Measurements from ENCODE around the gene ZPR1.
A peak's percentile ranks its signal among the peaks of the same experiment; 100 is the strongest.
"Not testable (repeated sequence)": the region's sequence is repeated elsewhere in the genome, so short reads cannot be mapped to it uniquely, and the experiment has no call there.

Gene ZPR1

GRCh38 chr11:116787786-116788486 lies at the start of gene ZPR1:
Gene ZPR1 (minus strand): TSS chr11:116788023. CDS start chr11:116787990, 33 bp downstream.
- peak; percentile 90 for DNase-seq

DNA sequence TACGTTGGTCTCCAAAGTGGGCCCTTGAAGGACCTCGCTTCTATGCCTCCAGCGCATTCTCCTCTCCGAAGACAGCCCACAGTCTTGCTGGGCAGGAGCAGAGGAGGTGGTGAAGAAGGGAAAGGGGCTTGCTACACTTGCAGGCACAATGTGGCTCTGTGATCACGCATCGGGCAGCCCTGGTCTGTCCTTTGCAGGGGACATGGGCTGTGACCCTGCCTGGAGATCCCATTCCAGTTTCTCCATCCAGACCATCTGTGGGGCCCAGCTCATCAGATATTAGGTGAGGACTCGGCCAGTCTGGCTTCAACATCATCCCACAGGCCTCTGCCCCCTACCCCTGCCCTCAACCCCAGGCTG lies 48.8 kb upstream of the ZPR1 start:
- no peak for DNase-seq

DNA sequence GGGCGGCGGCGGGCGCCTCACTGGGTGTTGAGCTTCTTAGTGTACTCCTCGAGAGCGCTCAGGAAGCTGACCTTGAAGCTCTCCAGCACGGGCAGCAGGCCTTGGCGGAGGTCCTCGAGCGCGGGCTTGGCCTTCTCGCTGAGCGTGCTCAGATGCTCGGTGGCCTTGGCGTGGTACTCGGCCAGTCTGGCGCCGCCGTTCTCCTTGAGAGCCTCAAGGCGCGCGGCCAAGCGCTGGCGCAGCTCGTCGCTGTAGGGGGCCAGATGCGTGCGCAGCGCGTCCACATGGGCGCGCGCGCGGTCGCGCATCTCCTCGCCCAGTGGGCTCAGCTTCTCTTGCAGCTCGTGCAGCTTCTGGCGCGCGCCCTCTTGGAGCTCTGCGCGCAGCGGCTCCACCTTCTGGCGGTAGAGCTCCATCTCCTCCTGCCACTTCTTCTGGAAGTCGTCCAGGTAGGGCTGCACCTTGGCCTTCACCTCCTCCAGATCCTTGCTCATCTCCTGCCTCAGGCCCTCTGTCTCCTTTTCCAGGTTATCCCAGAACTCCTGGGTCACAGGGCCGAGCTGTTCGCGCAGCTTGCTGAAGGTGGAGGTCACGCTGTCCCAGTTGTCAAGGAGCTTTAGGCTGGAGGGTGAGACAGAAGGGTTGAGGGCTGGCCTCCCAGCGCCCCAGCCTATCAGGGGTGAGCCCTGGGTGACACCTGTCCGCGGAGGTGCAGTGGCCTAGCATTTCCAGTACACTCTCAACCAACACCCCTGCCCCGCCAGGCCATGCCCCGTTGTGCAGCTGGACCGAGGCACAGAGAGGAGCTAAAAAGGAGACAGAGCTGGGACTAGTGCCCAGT lies 48.2 kb upstream of the ZPR1 start:
- DNase-seq, result peak; percentile 86

GRCh38 chr11:116835042-116835772 lies 47.4 kb upstream of the ZPR1 start:
- DNase-seq, result no peak

DNA sequence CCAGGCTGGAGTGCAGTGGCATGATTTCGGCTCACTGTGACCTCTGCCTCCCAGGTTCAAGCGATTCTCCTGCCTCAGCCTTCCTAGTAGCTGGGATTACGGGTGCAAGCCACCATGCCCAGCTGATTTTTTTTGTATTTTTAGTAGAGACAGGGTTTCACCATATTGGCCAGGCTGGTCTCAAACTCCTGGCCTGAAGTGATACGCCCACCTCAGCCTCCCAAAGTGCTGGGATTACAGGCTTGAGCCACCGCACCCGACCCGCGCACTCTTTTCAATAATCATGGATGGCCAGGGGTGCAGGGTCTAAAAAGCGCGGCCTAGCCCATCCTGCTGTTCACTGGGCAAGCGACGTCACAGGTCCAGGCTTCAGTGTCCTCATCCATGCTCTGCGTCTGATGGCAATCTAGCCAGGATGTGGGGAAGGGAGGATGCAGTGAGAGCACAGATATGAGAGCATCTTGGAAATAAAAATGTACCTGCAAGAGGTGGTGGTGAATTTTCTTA lies 46.8 kb upstream of the ZPR1 start:
- DNase-seq, result not testable (repeated sequence)

DNA sequence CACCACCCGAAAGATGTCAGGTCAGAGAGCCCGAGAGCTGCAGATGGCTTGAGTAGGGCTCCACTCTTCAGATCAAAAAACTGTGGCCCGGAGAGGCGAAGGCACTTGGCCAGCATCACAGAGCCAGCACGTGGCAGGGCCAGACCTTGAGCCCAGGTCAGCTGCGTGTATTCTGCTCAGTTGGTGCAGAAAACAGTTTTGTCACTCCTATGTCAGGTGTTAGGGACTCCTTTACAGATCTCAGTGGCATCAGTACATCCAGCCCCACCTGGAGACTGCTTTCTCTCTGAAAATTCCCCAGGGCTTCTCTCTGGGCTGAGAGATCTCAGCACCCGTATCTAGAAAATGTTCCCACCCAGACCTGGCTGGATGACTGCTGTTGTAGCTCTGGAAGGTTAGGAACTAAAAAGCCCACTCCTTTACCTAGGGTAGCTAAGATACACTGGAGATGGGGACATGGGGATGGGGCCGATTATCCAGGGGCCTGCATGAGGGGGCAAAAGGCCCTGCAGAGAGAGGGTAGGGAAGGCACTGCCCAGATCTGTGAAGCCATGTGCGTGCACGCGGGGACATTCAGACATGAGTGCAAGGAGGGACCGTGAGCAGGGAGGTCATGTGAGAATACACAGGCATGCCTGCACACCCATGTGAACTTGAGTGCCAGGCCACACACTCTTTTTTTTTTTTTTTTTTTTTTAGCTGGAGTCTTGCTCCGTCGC lies 46.2 kb upstream of the ZPR1 start:
- DNase-seq, result no peak

- DNase-seq, result no peak
These were observed 45.6 kb upstream of the ZPR1 start for GRCh38 chr11:116833491-116833815.

- DNase-seq, result no peak
These were observed 44.8 kb upstream of the ZPR1 start for GRCh38 chr11:116832350-116833290.

DNA sequence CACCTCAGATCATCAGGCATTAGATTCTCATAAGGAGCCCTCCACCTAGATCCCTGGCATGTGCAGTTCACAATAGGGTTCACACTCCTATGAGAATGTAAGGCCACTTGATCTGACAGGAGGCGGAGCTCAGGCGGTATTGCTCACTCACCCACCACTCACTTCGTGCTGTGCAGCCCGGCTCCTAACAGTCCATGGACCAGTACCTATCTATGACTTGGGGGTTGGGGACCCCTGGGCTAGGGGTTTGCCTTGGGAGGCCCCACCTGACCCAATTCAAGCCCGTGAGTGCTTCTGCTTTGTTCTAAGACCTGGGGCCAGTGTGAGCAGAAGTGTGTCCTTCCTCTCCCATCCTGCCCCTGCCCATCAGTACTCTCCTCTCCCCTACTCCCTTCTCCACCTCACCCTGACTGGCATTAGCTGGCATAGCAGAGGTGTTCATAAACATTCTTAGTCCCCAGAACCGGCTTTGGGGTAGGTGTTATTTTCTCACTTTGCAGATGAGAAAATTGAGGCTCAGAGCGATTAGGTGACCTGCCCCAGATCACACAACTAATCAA lies 44.0 kb upstream of the ZPR1 start:
- no peak for DNase-seq

DNA sequence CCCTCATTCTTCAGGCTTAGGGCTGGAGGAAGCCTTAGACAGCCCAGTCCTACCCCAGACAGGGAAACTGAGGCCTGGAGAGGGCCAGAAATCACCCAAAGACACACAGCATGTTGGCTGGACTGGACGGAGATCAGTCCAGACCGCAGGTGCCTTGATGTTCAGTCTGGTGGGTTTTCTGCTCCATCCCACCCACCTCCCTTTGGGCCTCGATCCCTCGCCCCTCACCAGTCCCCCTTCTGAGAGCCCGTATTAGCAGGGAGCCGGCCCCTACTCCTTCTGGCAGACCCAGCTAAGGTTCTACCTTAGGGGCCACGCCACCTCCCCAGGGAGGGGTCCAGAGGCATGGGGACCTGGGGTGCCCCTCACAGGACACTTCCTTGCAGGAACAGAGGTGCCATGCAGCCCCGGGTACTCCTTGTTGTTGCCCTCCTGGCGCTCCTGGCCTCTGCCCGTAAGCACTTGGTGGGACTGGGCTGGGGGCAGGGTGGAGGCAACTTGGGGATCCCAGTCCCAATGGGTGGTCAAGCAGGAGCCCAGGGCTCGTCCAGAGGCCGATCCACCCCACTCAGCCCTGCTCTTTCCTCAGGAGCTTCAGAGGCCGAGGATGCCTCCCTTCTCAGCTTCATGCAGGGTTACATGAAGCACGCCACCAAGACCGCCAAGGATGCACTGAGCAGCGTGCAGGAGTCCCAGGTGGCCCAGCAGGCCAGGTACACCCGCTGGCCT lies 42.5 kb upstream of the ZPR1 start:
- DNase-seq, result no peak

DNA sequence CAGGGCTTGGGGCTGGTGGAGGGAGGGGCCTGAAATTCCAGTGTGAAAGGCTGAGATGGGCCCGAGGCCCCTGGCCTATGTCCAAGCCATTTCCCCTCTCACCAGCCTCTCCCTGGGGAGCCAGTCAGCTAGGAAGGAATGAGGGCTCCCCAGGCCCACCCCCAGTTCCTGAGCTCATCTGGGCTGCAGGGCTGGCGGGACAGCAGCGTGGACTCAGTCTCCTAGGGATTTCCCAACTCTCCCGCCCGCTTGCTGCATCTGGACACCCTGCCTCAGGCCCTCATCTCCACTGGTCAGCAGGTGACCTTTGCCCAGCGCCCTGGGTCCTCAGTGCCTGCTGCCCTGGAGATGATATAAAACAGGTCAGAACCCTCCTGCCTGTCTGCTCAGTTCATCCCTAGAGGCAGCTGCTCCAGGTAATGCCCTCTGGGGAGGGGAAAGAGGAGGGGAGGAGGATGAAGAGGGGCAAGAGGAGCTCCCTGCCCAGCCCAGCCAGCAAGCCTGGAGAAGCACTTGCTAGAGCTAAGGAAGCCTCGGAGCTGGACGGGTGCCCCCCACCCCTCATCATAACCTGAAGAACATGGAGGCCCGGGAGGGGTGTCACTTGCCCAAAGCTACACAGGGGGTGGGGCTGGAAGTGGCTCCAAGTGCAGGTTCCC lies 41.8 kb upstream of the ZPR1 start, which contains the start of gene APOC3:
APOC3 (plus strand) TSS at position 383 of the 659 bp plus-strand sequence. CDS start 676 bp downstream, outside the sequence.
- no peak for DNase-seq

DNA sequence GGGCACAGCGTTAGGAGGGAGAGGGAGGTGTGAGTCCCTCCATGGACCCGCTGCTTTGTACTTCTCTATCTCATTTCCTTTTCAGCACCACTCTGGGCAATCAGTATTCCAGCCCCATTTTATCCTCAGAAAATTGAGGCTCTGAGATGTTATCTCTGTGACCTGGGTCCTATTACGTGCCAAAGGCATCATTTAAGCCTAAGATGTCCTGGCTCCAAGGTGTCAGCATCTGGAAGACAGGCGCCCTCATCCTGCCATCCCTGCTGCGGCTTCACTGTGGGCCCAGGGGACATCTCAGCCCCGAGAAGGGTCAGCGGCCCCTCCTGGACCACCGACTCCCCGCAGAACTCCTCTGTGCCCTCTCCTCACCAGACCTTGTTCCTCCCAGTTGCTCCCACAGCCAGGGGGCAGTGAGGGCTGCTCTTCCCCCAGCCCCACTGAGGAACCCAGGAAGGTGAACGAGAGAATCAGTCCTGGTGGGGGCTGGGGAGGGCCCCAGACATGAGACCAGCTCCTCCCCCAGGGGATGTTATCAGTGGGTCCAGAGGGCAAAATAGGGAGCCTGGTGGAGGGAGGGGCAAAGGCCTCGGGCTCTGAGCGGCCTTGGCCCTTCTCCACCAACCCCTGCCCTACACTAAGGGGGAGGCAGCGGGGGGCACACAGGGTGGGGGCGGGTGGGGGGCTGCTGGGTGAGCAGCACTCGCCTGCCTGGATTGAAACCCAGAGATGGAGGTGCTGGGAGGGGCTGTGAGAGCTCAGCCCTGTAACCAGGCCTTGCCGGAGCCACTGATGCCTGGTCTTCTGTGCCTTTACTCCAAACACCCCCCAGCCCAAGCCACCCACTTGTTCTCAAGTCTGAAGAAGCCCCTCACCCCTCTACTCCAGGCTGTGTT lies 41.1 kb upstream of the ZPR1 start:
- DNase-seq, result no peak

DNA sequence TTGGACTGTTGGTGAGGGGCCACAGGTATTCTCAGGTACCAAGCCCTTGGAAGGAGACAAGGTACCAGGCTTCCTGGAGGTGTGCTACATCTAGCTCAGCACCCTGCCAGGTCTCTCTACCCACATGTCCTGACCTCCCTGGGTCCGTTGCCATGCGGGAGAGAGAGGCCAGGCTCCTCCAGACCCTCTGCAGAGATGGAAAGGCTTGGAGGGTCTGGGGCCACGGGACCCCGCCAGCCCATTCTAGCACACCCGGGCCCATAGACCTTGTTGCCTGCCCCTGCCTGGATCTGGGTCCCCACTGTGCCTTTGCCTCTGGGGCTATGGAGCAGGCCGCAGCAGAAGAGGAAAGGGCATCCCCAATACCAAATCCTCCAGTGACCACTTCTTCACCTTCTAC lies 39.6 kb upstream of the ZPR1 start:
- DNase-seq, result no peak

- no peak for DNase-seq
These were observed 39.1 kb upstream of the ZPR1 start for GRCh38 chr11:116826751-116827431.

DNA sequence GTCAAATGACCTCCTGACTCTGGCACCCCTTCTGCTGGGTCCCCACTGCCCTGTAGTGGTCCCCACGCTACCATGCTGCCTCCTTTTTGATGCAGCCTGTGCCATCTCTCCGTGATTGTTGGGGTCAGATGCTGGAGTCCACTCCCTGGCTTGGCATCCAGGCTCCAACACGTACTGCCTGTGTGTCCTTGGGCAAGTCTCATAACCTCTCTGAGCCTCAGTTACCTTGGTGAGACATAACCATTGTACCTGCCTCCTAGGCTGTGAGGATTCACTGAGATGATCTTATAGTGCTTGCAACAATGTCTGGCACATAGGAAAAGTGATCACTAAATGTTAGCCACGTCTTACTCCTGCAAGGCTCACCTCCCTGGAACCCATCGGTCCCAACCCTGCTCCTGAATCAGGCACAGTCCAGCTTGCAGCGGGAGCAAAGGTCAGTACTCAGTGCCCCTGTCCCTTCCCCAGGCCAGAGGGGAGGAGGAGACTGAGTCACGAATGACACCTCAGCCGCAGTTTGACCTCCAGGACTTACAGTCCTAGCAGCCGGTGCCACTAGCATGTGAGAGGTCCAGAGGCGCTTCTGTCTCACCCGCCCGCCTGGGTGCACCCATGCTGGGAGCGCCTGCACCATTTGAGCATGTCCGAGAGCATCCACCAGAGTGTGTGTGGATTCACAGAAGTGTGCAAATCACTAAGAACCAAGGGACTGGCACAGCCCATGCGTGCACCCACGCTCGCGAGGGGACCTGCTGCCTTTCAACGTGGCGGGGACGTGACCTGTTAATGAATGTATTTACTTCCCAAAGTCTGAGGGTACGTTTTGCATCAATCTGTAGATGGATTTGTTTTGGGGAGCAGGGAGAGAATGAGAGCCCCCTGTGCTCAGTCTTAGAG lies 38.3 kb upstream of the ZPR1 start:
- DNase-seq, result no peak

DNA sequence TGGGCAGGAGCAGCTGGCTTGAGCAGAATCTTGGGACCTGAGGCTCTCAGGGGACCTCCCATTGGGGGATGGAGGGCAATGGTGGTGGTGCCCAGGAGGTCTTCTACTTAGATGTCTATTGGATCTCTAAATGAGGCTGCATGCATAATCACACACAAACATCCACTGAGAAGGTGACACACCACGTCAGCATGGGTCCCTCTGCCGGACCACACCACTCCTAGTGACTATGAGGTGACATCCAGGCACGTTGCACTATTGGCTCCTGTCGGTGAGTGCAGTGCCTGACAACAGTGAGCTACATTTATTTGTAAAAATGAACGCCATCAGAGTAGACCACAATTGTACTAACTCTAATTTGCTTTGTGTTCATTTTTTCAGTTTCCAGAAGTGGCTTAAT lies 37.6 kb upstream of the ZPR1 start:
- no peak for DNase-seq

All from CD4-positive, alpha-beta T cell treated with Interleukin-10 for 1 hour (primary cell).